Mesothelial cell of epicardium (in vitro differentiated cells): ENCODE results near the gene RALGAPA2. TPM values are rescaled to one million over a fixed set of nuclear protein-coding genes. Genes with fewer than 3 reads are reported as not detected.

Experiments used
- DNase-seq, 2 experiments: peaks; one replicate each; pipeline ENCODE4 v3.0.0; 2021; ENCODE audit warnings: low spot score in 2 of 2; ENCODE audit not compliant: unreplicated experiment in 2 of 2
- H3K27ac Mint-ChIP-seq: 2 replicates; pipeline ENCODE4 v1.8.0; 2021; ENCODE audit warnings: mixed read lengths
- H3K27me3 Mint-ChIP-seq: 2 replicates; pipeline ENCODE4 v1.8.0; 2021; ENCODE audit warnings: low read depth, mixed read lengths
- H3K36me3 Mint-ChIP-seq: 2 replicates; pipeline ENCODE4 v1.8.0; 2021; ENCODE audit warnings: mixed read lengths
- H3K4me1 Mint-ChIP-seq: 2 replicates; pipeline ENCODE4 v1.8.0; 2021; ENCODE audit warnings: mixed read lengths
- H3K4me3 Mint-ChIP-seq: 2 replicates; pipeline ENCODE4 v1.8.0; 2021; ENCODE audit warnings: mild to moderate bottlenecking, moderate library complexity, mixed read lengths
- H3K9me3 Mint-ChIP-seq: 2 replicates; pipeline ENCODE4 v1.8.0; 2021; ENCODE audit warnings: mixed read lengths
- total RNA-seq: library from RNA; stranded (reverse); gene quantifications from 3 replicates; pipeline ENCODE4 v1.2.1, GENCODE V29; 2021
- TF ChIP-seq, protein P1 (sequence below): fragments of 200-600 bp; sonication (generic); IDR thresholded peaks from one replicate; pipeline ENCODE4 v1.5.0; 2021; ENCODE audit warnings: antibody characterized with exemption; ENCODE audit not compliant: unreplicated experiment

Gene RALGAPA2
- total RNA-seq, 1 donor from 2014 or later: 27.5 TPM

DNA sequence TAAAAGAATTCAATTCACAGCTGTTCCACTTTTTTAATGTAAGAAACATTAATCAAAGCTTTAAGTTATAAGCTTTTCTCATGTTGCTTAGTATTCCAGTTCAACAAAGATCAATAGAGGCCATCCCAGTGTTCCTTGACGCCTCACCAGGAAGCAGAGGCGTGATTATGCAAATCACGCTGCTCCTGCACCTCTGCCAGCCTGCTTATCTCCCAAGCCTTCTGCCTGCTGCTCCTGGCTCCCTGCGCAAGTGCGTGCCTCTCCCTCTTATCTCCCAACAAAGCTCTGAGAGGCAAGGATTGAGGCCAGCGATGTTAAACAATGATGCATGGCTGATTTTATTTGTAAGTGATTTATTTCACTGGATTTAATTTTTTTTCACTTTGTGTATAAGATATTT lies 301.8 kb downstream of the RALGAPA2 start:
- TF ChIP-seq, protein P1, sequence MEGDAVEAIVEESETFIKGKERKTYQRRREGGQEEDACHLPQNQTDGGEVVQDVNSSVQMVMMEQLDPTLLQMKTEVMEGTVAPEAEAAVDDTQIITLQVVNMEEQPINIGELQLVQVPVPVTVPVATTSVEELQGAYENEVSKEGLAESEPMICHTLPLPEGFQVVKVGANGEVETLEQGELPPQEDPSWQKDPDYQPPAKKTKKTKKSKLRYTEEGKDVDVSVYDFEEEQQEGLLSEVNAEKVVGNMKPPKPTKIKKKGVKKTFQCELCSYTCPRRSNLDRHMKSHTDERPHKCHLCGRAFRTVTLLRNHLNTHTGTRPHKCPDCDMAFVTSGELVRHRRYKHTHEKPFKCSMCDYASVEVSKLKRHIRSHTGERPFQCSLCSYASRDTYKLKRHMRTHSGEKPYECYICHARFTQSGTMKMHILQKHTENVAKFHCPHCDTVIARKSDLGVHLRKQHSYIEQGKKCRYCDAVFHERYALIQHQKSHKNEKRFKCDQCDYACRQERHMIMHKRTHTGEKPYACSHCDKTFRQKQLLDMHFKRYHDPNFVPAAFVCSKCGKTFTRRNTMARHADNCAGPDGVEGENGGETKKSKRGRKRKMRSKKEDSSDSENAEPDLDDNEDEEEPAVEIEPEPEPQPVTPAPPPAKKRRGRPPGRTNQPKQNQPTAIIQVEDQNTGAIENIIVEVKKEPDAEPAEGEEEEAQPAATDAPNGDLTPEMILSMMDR: no peak
- Mint-ChIP-seq H3K4me1 (peaks cover 7% of the 10 kb centered on the region), H3K27me3 (no peaks in the 10 kb centered on the region), H3K4me3 (no peak overlapping the region), H3K36me3 (no peaks in the 10 kb centered on the region), H3K9me3 (no peaks in the 10 kb centered on the region), H3K27ac (no peak overlapping the region)
- DNase-seq: no peak

DNA sequence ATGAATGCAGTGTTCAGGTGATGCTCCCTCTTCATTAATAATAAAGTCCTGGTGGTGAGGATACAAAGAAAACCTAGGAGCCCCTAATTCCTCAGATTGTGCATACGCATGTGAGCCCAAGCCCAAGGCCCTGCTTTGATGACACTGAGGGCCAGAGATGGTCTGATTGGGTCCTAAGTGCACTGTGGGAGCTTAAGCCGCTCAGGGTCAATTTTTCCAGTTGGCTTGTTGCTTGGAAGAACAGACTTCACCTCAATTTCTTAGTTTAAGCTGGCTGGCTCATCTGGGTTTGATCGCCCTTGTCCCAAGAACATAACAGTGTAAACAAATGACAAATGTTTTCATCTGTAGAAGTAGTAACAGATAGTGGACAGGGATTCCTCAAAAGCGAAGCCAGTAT lies 303.1 kb downstream of the RALGAPA2 start:
- Mint-ChIP-seq H3K4me3 (no peak overlapping the region), H3K27ac (no peak overlapping the region), H3K27me3 (no peaks in the 10 kb centered on the region), H3K9me3 (no peaks in the 10 kb centered on the region), H3K36me3 (no peaks in the 10 kb centered on the region), H3K4me1 (peaks cover 7% of the 10 kb centered on the region)
- no peak for DNase-seq
- TF ChIP-seq, protein P1: no peak

DNA sequence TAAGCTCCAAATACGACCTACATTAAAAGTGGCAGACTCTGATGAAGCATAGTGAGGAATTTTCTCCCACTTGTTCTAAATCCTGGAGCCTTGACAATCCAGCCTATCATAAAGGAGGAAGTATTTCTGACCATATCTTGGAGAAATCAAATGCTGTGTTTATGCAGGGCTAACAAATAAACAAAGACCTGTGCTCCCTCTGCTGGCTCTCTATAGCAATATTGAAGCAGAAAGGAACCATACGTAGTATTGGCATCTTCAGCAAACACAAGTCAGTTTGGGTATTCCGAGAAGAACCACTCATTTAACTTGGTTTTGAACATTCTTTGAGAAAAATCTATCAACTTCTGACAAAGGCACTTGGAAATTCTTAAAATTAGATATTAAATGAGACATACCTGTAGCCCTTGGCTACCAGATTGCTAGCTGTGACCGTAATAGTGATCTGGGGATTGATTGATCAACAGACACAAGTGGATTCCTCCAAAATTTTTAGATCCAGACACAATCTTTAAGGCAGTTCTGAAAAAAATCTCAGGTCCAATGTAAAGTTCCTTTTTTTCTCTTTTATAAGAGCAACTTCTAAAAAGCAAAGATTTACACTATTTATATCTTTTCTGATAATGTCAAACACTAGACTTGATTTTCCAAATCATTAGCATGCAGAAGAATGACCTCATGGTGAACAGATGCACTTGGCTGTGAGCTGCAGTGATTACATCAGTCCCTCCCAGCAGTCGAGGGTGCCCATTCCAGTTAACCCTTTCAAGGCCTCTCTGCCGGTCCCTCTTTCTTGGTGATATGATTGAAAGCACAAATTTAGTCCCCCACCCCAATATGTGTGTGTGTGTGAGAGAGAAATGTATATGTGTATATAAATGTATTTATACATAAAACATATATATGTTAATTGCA lies 304.3 kb downstream of the RALGAPA2 start:
- H3K27me3 Mint-ChIP-seq: no peaks in the 10 kb centered on the region
- no peak overlapping the region for H3K4me3 Mint-ChIP-seq
- DNase-seq: no peak
- no peak overlapping the region for H3K27ac Mint-ChIP-seq
- TF ChIP-seq, protein P1: no peak
- H3K9me3 Mint-ChIP-seq: no peaks in the 10 kb centered on the region
- peaks cover 7% of the 10 kb centered on the region for H3K4me1 Mint-ChIP-seq
- no peaks in the 10 kb centered on the region for H3K36me3 Mint-ChIP-seq

DNA sequence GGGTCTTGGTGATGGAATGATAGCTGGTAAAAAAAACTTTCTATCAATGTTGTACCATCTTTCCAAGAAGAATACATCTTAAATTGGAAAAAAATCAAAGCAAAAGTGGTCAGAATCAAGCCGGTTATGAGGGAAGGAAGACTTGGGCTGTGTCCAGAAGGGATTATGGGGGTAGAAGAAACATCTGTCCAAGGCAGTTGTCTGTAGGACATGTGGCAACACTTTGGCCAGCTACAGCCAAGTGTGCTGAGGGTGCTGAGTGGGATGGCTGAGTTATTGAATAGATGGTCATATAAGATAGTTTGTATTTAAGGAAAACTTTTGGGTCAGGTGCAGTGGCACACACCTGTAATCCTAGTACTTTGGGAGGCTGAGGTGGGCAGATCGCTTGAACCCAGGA lies 306.1 kb downstream of the RALGAPA2 start:
- peaks cover 7% of the 10 kb centered on the region for H3K4me1 Mint-ChIP-seq
- no peak overlapping the region for H3K4me3 Mint-ChIP-seq
- no peaks in the 10 kb centered on the region for H3K36me3 Mint-ChIP-seq
- TF ChIP-seq, protein P1: no peak
- H3K27ac Mint-ChIP-seq: no peak overlapping the region
- no peak for DNase-seq
- no peaks in the 10 kb centered on the region for H3K27me3 Mint-ChIP-seq
- H3K9me3 Mint-ChIP-seq: no peaks in the 10 kb centered on the region

DNA sequence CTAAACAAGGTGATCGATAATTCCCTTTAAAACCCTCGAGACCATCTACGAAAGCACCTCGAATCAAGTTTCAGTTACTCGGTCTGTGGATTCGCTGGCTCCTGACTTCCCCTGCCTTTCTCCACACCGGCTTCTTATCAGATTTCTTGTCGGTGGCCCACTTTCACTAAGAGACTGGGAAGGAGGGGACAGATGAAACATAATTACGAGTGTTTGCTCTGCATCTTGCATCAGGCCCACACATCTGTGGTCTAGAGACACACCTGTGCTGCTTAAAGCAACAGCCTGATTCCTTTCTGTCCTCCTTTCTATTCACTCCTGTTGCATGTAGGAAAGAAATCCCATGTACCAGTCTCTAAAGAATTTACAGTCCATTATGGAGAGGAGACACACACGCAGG lies 306.8 kb downstream of the RALGAPA2 start:
- DNase-seq: no peak
- Mint-ChIP-seq H3K36me3 (no peaks in the 10 kb centered on the region), H3K9me3 (no peaks in the 10 kb centered on the region), H3K27me3 (no peaks in the 10 kb centered on the region), H3K4me1 (peaks cover 4% of the 10 kb centered on the region), H3K27ac (no peak overlapping the region), H3K4me3 (no peak overlapping the region)
- TF ChIP-seq, protein P1: no peak
